Hepatocyte (in vitro differentiated cells): ENCODE measurements around the gene ATF7.

Experiments
- CTCF ChIP-seq: fragments of 200-600 bp; sonication (generic); IDR thresholded peaks from 2 replicates; pipeline ENCODE4 v1.5.1; 2016; ENCODE audit warnings: antibody characterized with exemption, mild to moderate bottlenecking; ENCODE audit not compliant: poor library complexity
- EZH2 ChIP-seq: fragments of 200-600 bp; sonication (generic); IDR thresholded peaks from 2 replicates; pipeline ENCODE4 v1.6.1; 2016; ENCODE audit warnings: antibody characterized with exemption, mild to moderate bottlenecking, borderline replicate concordance
- EZH2phosphoT487 ChIP-seq: fragments of 200-600 bp; sonication (generic); IDR thresholded peaks from one replicate; pipeline ENCODE4 v1.6.1; 2018; ENCODE audit warnings: antibody characterized with exemption, mild to moderate bottlenecking, low read depth, moderate library complexity; ENCODE audit not compliant: unreplicated experiment, severe bottlenecking

- TF ChIP-seq CTCF (no peak), EZH2 (no peak), EZH2phosphoT487 (no peak)
These were observed 62.6 kb downstream of the ATF7 start for GRCh38 chr12:53563452-53564028.
